GM19452 (cell line): Measurements from ENCODE around the gene SERPINA1.
"Not testable (repeated sequence)": the region's sequence is repeated elsewhere in the genome, so short reads cannot be mapped to it uniquely, and the experiment has no call there.

Source experiments
- ATAC-seq: cut with Tn5 transposase; IDR thresholded peaks from one replicate; pipeline ENCODE4 v1.9.1; 2021; ENCODE audit not compliant: unreplicated experiment

SERPINA1 gene

GRCh38 chr14:94388384-94389103, at the start of gene SERPINA1:
TSS of gene SERPINA1 (minus strand) at chr14:94388602. CDS start at chr14:94383237, 5,365 bp downstream.
- no peak for ATAC-seq

GRCh38 chr14:94428610-94429009, 40.2 kb upstream of the SERPINA1 start:
- no peak for ATAC-seq

DNA sequence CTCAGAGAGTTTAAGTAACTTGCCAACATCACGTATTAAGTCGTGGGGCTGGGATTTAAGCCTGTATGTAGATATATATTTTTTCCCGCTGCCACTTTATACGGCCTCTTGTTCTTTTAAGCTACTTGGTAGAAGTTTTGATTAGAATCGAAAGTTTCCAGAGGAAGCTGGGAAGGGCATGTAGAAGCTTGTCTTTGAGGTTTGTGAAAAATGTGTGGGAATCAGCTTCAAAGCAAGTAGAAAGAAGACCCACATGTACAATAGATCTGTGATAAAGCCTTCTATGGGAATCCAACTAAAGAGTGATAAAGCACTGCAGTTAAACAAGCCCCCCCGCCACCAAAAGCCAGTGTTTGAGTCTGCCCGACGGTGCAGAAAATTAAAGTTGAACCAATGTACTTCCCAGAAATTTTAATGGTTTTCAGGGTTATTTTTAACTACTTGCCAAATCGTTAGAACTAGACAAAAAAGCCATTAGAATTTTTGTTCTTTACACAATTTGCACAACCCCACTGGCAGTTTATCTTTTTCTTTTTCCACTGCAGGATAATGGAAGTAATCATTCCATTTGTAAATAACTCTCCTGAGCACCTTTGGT, 38.7 kb upstream of the SERPINA1 start:
- ATAC-seq, result no peak

DNA sequence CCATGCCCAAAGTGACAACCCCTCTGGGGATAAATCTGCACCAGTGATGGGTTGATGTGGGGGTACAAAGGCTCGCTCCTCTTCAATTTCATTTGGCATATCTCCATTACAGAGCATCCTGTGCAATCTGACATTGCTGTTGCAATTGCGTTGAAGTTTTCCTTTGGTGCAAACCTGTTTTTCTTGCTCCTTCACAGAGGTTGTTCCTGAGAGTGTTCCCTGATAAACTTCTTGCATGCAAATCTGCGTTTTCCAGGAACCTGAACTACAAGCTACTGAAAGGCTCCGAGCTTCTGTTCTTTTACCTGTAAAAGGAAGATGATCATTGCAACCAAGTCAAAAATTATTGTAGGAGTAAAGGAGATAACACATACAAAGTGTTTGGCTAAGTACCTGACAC, 38.1 kb upstream of the SERPINA1 start:
- no peak for ATAC-seq

DNA sequence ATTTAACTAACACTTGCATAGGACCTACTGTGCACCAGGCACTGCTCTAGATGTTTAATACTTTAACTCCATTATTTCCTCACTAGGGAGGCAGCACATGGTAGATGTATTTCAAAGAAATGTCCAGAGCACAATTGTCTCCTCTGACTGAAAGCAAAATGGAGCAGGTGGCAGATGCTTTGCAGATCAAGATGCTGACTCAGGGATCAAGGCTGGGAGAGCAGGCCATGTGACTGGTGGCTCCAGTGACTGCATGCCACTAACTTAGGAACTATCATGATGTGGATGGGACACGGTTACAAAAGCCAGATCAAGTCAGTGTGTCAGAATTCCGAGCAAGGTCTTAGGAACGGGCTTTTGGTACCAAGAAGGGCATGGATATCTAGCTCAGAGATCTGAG, 36.0 kb upstream of the SERPINA1 start:
- no peak for ATAC-seq

DNA sequence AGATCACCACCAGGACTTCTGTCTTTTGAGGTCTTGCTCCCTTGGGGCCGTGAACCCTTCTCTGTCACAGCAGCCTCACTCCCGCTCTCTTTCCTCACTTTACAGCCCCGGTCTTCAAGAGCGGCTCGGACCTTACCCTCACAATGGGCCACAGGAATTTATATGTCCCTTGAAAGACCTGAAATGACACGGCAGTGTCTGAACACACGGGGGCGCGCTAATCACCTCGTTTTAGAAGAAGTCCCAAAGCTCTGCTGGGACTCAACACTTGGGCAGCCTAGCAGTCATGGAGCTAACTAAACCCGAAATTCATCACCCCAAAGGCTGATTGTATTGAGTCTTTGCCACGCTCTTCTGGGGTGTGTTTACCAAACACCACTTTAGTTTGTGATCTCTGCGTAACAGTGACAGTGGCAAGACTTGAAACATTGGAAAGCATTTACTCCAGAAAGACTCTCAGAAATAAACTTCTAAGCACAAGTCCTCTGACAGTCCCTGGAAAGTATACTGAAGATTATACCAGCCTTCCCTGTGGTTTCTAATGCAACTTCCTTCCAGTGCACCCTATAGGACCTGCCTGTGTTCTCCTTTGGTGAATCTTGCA, 35.2 kb upstream of the SERPINA1 start:
- ATAC-seq, result no peak

DNA sequence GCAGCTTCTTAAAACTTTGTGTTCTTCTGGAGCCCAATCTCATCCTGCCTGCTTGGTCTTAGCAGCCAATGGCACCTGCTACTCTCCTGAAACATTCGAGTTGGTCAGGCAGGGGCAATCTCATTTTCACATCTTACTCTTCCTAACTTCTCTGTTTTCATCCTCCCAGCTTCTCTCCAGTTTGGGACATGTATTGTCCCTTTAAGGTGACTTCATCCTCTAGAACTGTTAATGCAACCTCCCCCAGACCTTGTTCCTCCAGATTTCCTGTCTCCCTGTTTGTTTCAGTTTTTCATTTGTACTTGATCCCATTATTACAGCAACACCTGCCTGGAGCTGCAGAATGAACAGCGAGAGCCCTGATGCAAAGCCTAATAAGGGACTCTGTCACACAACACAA, 32.9 kb upstream of the SERPINA1 start:
- ATAC-seq, result no peak

GRCh38 chr14:94417497-94418205, 29.2 kb upstream of the SERPINA1 start:
- not testable (repeated sequence) for ATAC-seq

DNA sequence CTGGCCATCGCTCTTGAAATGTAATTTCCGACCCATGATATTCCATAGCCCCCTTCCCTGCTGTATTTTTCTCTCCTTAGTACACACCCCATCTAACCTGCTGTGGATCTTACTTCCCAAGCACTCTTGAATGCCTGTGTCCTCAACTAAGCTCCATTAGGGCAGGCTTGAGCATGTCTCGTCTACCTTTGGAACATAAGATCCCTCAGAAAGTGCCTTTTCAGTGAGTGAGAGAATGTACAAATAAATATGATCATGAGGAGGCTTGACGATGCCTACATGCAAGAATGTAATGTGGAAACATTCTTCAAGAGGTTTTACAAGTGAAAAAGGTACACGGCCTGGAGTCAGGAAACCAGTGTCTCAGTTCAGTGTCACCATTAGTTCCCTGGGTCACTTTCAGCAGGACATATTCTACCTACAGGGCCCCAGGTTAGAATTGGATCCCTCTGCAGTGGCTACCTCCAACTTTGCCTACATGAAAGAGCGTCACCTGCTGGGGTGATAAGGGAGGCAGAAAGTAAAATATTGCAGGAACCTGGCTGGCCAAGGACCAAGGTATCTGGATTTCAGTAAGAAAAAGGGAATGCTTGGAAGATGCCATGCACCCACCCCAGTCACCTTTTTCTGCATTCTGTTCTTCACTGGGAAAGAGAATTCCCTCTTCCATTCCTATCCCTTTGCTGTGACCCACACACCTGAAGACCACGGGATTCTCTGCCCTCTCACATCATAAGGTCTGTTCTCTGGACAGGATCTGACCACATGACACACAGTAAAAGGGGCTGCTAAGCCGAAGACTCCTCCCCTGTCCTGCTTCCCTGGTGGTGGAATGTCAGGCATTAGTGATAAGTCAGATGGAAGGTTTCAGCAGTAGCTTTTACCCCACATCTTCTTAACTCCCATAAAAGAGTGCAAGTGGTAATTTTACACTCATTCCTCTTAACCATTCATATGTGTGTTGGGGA, 24.6 kb upstream of the SERPINA1 start:
- no peak for ATAC-seq

DNA sequence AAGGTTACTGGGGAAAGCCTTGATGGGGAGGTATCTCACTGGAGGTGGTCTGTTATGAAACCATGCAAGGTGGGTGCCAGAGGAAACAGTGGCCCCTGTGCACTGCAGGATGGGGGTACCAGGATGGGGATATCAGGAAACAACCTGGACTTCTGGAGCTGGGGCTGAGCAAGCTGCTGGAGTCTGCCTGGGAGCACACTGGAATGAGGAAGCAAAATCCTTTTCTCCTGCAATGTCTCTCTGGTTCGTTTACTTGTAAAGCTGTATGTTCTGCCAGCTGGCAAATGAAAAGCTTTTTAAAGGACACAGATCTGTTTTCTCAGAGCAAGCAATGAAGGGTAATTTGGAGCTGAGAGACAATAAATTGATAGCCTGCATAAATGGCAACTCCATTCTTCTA, 23.2 kb upstream of the SERPINA1 start:
- ATAC-seq, result no peak

DNA sequence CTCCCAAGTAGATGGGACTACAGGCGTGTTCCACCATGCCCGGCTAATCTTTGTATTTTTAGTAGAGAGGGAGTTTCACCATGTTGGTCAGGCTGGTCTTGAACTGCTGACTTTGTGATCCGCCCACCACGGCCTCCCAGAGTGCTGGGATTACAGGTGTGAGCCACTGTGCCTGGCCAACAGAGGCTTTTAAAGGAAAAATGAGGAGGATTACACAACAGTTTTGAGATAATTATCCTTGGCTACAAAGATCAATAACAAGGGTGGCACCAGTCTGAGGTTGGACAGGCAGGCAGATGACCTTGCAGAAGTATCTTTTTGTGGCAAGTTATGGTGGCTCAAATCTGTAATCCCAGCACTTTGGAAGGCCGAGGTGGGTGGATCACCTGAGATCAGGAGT, 21.0 kb upstream of the SERPINA1 start:
- ATAC-seq, result not testable (repeated sequence)

DNA sequence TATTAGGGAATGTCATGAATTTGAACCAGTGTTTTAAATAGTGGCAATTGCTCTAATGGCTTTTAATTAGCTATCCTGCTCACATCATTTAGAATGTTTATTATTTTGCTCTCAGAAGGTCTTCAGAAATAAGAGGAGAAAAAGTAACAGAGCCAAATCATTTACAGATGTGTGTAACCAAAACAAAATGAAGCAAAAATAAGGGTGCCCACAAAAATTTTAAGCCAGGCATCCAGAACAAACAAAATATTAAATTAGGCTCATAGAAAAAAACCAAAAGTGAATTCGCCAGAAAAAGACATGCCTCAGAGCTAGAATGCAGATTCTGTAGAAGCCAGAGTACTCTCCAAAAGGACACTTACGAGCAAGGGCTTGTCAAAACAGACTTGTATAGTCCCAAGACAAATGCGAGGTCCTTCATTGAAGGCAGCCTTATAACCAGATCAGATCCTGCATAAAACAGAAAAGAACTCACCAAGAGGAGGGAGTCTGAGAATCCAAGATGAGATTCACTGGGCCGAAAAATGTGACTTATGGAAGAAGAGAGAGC, 20.2 kb upstream of the SERPINA1 start:
- no peak for ATAC-seq

DNA sequence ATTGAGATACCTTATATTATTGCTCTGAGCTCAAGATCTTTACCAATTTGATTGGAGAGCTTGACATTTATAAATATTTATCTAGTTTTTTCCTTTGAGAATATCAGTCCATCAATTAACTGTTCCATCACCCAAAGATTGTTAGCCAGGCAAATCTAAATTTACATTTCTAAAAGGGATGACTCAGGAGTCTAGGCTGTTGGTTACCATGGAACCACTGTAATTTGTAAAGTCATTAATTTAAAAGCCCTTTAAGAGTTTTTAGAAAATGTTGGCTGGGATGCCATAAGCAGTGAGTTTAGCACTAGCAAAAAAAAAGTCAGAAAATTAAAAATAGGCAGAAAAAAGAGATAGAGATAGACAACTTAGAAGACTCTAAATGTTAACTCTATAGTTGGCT, 19.5 kb upstream of the SERPINA1 start:
- no peak for ATAC-seq

DNA sequence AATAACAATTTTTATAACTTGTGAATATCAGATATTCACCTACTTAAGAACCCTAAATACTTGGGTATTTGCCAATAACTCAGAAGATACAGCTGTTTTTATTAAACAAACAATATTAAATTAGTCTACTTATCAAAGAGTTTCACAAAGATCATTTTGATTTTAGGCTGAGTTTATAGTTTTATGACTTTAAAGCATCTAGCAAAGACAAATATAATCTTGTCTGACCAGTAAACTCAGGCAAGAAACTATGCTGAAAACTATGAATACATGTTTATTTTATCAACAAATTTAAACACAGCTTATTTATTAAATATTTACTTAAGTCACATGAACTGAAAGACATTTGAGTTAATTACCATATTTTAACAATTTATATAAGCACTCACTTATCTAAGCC, 18.5 kb upstream of the SERPINA1 start:
- no peak for ATAC-seq

DNA sequence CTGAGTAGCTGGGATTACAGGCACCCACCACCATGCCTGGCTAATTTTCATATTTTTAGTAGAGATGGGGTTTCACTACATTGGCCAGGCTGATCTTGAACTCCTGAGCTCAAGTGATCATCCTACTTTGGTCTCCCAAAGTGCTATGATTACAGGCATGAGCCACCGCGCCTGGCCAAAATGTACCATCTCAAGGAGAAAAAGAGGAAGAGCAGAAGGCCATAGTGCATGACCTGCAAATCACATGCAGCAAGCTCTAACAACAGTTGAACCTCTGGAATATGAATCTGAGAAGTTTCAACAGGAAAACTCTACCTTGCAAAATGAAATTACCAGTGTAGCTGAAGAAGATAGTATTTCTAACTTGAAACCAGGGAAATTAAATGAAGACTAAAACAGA, 17.1 kb upstream of the SERPINA1 start:
- ATAC-seq, result no peak

GRCh38 chr14:94404561-94404960, 16.2 kb upstream of the SERPINA1 start:
- ATAC-seq, result no peak

DNA sequence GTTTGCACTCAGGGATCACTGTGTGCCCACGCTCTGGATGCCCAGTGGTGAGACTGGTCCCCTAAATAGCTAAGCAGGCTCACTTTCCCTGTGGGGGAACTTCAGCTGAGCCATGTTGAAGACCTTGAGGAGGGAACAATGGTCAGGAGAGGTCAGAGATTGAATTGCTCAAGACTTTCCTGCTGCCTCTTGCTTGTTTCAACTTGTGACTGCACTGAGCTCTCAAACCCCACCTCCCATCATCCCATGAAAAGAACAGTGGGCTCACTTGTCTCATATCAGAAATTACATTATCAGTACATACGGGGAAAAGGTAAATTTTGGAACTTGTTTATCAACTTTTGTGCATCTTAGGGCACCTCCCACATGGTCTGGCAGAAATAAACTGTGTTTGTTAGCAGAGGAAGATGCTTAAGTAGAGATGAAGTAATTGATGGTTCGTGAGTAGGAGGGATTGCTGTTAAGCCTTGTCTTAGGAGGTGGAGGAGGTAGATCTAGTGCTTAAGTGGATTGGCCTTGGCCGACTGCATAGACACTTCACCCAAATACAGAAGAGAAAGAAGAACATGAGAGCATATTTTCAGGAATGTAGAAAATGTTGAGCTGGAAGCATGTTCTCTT, 15.0 kb upstream of the SERPINA1 start:
- no peak for ATAC-seq

GRCh38 chr14:94401083-94401482, 12.7 kb upstream of the SERPINA1 start:
- no peak for ATAC-seq

- no peak for ATAC-seq
These were observed 12.0 kb upstream of the SERPINA1 start for GRCh38 chr14:94400422-94400841.

DNA sequence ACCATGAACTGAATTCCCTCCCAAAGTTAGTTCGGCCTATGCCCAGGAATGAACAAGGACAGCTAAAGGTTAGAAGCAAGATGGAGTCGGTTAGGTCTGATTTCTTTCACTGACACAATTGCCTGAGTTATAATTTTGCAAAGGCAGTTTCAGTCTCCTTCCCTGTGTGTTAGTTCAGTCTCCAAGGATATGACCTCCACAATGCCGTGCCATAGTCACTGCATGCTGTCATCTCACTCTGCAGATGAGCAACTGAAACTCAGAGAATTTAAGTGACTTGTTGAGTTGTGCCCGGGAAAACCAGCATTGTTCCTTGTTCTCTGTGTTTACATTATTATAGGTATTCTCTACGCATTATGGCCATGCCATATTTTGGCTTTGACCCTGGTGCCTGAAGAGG, 10.1 kb upstream of the SERPINA1 start:
- ATAC-seq, result no peak
